GM19455 (cell line): ENCODE measurements around the gene ALPP.

Source experiments
- ATAC-seq: cut with Tn5 transposase; IDR thresholded peaks from one replicate; pipeline ENCODE4 v1.9.1; 2021; ENCODE audit not compliant: unreplicated experiment

The ALPP gene

DNA sequence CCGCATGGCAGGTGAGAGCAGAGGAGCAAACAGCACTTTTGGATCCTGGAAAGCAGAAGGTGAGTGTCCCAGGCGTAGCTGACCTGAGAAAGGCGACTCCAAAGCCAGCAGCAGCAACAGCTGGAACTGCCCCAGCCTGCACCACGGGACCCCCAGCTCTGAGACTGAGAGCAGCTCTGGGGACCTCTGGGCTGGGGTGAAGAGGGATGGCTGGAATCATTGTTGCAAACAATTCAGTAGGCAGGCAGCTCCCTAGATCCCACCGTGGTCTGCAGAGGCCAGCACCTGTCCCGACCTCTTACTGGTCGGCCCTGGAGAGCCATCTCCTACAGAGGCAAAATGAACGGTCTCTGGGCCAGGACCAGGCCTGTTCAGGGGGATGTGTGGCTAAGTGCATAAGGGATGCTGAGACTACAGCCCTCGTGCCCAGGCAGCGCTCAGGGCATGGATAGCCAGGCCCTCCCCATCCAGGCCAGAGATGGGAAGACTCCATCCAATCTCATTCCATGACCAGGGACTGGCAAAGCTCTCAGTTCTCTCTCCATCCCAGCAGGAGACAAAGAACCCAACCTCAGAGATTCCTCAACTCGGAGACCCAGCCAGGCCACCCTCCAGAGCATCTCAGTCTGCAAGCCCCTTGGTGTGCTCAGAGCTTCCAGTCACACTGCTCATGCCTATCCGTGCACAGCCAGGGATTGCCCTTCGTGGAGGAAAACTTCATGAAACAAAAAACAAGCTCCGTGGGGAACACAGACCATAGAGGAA lies 38.2 kb upstream of the ALPP start:
- ATAC-seq, result no peak

DNA sequence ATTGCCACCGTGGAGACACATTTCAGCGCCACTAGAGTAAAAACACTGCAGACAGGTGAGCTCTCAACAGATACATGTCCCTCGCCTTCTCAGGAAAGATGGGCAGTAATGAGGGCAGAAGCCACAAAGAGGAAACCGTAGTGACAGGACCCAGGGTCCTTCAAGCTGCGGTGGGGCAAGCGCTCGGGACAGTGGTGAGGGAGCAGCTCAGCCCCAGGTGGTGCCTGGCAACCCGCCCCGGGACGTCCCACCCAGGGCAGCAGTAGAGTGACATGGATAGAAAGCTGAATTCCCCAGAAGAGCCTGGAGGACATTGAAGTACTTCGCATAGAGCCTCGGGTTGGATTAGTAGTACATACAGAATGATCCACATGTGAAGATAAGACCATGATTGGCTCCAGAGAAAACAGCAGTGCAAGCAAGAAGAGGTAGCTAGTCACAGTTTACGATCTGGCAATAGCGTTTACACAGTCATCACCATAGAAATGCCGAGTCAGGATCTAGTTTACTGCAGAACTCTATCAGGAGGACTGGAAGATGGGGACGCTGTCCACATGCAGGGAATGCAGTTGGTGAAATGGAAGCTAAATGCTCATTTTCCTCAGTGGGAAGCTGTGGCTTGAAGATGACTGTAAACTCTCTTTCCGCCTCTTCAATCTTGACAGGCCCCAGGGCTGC lies 37.4 kb upstream of the ALPP start:
- no peak for ATAC-seq

DNA sequence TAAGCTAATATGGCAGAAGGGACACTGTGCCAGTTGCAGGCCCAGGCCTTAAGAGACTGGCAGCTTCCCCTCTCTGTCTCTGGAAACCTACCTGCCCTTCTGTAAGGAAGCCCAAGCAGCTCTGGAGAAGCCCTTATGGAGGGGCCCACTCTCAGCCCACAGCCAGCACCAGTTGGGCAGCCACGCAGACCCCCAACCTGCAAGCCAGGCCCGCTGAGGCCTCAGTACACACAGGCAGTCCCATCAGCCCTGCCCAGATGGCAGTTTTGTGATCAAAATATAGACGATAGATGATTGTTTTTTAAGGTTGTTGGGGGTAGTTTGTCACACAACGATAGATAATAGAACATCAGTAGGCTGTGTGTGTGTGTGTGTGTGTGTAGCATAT lies 36.8 kb upstream of the ALPP start:
- ATAC-seq, result no peak

DNA sequence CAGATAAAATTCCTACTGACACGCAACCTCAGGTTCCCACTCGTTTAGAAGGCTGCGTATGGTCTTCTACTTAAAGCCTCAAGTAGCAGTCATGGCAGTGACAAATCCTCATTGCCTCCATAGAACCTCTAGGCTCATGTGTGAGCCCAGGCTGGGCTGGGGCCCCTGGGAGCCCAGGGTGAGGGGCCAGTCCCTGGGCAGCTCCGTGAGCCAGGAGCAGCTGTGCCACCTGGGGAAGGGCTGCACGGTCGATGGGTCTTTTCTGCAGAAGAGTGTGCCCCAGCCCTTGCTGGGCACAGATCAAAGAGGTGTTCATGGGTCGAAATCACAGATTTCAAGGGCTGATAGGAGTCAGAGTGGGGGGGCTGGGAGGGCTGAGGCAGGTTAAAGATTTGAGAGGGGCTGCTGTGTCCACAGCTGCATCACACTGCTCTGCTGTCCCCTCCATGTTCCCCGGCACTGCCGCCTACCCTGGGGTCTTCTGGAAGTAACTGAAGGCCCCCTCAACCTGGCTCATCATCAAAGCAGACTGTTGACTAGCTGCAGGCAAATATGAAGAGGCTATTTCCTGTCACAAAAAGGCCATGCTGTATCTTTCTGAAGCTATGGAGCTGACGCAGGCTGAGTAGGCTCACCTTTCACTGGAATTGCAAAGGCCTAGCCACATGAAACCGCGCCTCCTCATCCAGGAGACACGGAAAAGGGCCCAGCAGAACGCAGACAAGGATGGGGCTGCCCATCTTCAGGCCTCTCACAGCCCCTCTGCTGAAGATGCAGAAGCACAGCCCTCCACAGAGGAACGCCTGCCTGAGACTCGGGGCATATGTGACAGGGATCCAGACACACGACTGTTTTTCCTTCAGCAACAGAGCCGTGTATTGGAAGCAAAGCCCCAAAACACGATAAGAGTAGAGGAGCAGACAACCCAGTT lies 35.7 kb upstream of the ALPP start:
- ATAC-seq, result no peak

DNA sequence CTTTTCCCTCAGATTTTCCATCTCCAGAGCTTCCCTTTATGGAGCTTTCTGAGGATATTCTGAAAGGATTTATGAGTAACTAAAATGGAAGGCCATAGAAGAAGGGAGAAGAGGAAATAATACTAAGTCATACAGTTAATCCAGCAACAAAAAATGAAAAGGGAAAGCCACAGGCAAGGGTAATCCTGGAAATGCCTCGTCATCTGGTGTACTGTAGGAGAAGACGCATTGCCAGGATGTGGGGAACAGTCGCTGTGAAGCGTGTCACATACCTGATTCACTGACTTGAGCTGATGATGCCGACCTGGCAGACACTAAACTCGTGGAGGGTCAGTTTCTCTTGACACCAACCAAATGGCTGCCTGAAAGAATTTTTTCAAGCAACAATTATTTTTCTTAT lies 34.7 kb upstream of the ALPP start:
- ATAC-seq, result no peak

DNA sequence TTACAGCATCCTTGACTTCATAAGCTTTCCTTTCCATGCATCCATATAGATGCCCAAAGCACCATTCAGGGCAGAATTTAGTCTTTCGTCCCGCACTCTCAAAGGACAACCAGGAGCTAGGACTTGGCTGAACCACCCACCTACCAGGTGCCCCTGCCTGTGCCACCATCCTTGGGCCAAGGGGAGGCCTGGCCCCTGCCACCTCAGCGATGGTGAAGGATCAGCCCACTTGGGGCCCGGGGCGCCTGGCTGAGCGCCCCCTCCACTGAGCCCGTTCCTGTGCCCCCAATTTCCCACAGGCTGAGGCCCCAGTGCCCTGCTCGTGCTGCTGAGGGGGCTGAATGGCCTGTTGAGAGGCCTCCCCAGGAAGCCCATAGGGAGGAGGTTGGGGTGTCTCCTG lies 33.3 kb upstream of the ALPP start:
- no peak for ATAC-seq

DNA sequence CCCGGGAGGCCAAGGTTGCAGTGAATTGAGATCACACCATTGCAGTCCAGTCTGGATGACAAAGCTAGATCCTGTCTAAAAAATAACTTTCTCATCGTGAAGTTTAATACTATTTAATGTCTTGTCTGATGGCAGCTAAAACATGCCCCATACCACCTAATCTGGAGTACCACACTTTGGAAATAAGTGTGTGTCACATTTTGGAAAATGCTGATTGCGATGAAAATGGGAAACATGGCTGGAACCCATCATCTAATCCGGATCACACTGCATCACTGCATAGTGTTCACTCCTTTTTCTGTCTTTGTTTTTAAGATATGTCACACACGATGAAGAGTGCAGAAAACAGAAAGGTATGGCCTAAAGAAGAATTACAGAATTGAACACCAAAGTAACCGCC lies 31.2 kb upstream of the ALPP start:
- no peak for ATAC-seq

DNA sequence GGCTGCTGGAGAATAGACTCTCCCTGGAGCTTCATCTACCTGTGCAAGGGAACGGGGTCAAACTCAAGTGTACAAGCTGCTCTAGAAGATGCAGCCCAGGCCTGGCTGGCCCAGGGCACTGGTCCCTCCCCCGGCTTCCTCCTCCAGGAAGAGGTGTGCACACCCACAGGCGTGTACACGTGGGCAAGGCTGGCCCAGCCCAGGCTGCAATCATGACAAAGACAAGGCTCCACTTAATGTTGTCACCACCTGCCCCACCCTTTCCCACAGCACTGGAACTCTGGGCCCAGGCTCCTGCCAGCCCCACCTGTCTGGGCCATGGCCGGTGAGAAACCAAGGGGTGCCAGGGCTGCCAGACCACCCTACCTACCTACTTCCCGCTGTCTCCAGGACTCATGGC lies 29.6 kb upstream of the ALPP start:
- ATAC-seq, result no peak

DNA sequence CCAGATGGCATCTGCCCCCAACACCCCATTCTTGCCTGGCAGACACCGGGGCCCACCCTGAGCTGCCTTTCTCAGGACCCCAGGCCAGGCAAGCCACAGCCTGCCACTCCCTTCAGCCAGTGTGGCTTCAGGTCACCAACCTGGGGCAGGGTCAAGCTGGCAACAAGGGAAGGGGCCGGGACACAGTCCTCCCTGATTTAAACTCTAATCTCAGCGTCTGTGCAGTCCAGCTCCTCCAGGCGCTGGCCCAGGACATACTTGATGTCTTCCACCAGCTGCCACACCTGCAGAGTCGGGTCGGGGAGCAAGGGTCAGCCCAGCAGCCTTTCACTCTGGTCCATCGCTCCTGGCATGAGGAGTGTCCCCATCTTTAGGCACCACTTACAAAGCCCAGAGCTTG lies 29.0 kb upstream of the ALPP start:
- ATAC-seq, result no peak

DNA sequence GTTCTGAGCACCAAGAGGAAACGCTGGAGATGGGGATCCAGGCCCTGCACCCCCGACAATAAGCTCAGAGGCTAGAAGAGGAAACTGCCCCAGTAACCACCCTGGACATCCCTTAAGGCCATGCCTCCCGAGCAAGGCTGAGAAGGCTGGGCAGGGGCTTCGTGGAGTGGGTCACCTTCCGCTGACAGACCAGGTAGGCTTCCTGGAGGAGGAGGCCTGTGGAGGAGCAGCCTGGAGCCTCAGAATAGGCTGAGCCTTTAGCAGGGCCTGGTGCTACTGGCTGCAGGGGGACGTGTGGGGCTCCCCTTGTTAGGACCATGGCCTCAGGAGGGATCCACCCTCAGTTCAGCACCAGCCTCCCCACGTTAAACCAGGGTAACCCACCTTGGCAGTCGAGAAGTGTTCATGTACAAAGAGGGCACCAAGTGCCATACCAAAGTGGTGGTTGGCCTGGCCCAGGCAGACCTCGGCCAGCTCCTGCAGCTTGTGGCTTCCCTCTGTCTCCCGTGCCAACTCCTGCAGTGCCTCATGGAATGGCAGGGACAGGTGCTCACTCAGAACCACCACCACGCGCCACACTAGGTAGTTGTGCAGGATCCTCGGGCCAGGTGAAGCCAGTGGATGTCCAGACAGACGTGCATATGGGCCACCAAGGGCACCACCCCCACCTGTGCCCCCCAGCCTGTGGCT lies 28.5 kb upstream of the ALPP start:
- ATAC-seq, result no peak

DNA sequence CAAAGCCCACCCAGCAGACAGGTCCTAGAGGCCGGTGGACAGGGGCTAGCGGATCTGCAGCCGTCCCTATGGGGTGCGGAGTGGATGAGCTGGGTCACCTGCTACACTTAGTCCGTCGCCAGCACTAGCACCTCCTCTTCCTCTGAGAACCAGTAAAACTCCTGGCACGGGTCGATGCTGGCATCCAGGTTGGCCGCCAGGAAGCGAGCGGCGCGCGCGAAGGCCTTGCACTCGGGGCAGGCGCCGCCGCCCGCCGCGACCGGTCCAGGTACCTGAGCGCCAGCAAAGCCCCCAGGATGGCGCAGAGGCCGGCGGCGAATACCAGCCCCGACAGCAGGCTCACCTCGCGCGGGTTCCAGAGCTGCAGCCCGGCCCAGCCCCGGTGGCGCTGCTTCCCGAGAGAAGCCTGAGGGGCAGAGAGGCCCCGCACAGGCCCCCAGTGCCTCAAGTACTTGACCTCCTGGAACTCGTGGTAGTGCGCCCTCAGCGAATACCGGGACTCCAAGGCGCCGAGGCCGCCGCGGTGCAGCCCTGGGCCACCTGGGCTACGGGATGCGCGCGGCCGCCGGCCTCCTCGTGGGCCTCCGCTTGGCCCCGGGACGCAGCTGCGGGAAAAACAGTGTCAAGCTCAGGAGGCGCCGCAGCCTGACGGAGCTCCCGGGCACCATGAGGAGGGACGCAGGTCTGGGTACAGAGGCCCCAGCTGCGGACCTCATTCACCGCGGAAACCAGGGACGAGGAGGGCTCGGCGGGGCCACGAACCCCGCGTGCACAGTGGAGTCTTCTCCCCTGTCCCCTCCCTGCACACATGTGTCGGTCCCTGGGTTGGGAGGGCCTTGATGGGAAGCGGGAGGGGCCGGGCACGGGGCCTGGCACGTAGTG lies 27.5 kb upstream of the ALPP start:
- ATAC-seq, result no peak

DNA sequence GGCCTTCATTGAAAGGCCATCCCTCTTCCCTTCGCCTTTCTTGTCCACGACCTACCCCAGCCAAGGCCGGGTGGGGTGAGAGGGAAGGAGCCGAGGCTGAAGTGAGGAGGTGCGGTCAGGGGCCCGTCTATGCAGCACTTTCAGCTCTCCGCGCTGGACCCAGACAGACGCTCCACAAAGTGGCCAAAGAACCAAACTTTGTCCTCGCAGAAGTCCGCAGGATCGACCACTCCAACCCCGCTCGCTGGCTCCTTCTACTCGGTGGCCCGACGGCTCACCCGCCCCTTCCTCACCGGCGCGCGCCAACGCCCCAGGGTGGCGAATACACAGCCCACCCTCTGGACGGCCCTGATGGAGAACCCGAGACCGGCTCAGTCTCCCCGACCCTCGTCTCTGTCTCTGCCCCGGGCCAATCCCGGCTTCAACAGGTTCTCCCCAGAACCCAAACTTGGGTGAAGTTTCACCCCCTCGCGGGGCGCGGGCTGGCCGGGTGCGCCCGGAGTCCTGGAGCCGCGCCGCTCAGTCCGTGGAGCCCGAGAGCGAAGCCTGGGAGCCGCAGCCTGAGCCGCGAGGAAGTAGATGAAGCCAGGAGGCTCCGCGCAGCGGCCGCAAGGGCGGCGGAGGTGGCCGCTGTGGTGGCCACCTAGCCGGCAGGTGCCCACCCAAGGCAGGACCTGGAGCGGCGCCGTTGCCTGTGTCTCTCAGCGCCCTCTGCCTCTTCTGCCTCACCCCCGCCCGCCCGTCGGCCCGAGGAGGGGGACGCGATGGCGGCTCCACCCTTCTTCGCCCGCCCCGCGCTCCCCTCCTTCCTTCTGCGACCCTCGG lies 26.7 kb upstream of the ALPP start:
- ATAC-seq, result no peak

DNA sequence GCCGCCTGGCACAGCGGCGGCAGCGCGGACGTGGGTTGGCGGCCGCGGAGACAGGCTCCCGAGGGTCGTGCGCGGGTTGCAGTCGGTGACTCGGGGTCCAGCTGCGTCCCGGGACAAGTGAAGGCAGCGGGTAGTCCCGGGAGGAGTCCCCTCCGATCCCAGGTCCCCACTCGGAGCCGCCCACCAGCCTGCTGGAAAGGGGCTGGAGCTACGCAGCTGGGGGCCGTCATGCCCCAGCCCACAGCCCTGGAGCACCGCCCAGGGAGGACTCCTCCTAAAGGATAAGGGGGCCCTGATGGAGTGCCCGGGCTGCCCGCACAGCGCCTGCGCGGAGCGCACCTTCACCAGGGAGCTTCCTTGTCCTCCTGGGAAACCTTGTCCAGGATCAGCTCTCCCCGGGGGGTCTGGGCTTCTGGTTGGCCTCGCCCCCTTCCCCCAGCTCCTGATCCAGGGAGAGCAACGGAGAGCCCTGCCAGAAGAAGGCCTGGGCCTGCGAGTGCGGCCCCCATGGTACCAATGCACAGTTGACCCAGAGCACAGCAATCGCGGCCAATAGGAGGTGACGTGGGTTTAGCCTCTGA lies 25.9 kb upstream of the ALPP start:
- ATAC-seq, result no peak

DNA sequence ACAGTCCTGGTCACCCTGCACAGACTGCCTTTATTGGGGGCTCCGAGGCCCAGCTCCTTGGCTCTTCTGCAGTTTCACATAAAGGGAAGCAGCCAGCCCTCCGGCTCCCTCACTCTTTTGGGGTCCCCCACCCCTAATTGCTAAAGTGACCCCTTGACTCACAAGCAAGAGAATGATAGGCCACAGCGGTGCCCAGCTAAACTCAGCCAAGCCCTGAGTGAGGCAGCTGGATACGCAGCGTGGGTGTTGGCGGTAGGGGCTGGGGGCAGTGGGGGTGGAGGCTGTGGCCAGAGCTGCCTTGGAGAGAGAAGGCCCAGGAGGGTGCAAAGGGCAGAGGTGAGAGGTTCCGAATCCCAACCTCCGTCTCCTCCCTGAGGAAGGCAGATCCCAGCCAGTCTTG lies 25.5 kb upstream of the ALPP start:
- no peak for ATAC-seq

DNA sequence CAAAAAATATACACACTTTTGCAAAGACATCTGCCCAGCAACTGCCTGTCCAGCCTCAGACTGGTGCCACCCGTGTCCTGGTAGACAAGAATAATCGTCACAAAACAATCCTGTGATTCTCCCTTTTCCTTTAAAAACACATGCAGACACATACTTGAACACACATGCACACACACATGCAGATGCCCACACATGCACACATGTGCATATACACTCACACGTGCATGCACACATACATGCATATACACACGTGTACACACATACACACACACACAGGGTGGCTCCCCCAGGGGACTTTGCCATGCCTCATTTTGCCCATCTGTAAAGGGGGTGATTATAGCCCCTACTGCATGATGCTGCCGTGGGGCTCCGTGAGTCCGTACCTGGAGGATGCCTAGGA lies 24.9 kb upstream of the ALPP start:
- ATAC-seq, result no peak

DNA sequence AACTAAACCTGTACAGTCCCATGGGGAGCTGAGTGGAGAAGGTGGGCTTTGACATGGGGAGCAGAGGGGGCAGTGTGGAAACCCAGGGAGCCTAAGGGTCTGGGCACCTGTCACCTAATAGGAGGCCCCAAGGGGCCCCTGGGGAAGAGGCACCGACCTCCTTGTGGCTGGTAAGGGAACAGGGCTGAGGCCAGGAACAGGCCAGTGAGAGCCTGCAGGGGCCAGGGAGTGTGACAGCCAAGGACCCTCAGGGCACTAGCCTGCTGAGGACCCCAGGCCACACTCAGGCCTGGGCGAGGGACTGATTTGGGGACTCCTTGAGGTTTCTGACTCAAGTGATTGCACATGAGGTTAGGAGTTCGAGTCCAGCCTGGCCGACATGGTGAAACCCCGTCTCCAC lies 24.5 kb upstream of the ALPP start:
- ATAC-seq, result no peak

DNA sequence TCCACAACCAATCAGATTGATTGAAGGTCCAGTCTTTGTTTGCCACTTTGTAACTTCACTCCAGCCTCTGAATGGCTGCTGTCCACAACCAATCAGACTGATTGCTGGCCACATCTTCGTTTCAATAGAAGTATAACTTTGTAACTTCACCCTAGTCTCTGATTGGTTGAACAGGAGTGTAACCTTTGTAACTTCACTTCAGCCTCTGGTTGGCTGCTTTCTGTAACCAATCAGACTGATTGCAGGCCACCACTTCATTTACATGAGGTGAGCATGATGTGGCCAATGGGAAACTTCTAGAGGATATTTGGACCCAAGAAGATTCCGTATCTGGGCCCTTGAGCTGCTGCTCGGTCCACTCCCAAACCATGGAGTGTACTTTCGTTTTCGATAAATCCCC lies 16.9 kb upstream of the ALPP start:
- no peak for ATAC-seq

DNA sequence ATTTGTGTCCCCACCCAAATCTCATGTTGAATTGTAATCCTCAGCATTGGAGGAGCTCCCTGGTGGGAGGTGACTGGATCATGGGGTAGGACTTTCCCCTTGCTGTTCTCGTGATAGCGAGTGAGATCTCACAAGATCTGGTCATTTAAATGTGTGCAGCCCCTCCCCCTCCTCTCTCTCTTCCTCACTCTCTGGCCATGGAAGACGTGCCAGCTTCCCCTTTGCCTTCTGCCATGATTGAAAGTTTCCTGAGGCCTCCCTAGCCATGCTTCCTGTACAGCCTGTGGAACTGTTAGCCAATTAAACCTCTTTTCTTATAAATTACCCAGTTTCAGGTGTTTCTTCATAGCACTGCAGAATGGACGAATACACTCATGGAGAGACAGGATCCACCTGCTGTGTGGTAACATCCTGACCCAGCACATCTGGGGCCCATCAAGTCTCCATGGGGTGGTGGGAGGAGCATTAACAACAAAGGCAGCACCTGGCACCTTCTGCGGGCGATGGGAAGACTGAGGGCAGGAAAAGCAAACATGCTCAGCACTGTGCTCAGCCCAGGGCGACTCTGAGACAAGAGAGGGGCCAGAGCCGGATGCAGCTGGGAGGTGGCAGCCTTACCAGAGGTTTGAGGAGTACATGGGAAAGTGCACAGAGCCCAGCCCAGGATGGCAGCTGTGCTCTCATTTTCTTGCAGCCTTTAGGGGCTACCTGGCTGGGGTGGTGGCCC lies 16.2 kb upstream of the ALPP start:
- ATAC-seq, result no peak
